Hematopoietic multipotent progenitor cell treated with erythropoietin and hydrocortisone succinate and interleukin-3 and kit ligand, for 8 days (in vitro differentiated cells): Measurements from ENCODE around the gene VWA8.

Source experiments
- DNase-seq: peaks from one replicate; pipeline ENCODE4 v3.0.0-alpha.2; 2015

Gene VWA8

DNA sequence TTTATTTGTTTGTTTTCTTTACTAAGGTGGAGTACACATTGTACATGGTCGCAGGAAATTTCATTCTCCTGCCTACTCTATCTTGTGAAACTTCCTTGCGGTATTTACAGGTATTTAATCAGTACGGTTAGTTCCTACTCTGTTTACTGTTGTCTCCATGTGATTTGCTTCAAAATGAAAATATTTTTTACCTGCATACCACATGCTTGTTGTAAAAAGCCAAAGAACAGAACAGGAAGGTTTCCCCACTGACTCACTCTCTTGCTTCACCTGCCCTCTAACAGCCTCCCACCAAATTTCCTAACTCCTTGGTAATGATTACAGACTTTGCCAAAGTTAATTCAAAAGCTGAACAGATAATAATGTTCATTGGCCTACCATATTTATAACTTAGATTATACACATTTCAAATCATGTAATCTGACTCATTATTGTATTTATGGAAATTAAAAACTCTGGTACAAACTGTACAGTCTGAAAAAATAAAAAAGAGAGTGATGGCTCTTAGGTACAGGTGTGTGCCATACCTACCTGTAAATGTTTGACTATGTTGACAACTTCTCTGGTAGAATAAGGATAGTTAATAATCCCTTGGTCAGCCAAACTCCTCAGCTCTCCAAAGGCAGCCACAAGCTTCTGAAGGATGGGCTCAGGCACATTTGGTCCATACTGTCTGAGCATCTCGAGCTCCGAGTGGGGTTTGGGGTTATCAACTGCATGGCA lies 239.9 kb downstream of the VWA8 start:
- DNase-seq = no peak

- no peak for DNase-seq
Observed at GRCh38 chr13:41716236-41716635, 244.7 kb downstream of the VWA8 start.

DNA sequence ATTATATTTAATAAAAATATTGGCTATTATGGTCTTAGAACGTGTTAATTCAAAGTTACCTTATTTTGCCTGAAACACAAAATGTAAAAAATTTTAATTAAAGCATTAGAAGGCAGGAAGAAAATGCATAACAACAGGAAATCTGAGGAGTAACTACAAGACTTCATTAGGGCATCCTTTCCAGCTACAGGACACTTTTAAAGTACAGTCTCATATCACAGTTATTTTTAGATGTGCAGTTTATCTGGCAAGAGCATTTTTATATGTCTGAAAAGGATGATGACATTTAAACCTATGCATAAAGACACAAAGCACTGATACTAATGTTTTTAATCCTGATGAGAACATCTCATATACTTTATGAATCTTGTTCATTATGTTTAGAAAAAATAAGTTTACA lies 247.5 kb downstream of the VWA8 start:
- no peak for DNase-seq

DNA sequence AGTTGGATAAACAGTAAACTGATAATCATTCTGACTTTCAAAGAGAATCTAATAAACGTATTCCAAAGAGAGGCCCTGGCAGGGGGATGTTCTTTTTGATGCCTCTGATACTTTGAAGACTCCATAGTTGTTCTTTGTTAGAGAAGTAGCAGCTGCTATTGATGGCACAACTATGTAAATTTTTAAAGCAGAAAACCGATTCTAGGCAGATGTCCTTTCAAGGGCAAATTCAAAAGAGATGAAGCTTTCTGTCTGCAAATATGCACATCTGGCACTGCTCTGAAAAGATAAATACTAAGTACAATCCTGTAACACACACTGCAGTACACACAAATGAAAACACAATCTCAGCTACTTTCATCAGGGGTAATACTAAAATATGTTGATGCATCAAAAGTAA lies 250.1 kb downstream of the VWA8 start:
- no peak for DNase-seq

DNA sequence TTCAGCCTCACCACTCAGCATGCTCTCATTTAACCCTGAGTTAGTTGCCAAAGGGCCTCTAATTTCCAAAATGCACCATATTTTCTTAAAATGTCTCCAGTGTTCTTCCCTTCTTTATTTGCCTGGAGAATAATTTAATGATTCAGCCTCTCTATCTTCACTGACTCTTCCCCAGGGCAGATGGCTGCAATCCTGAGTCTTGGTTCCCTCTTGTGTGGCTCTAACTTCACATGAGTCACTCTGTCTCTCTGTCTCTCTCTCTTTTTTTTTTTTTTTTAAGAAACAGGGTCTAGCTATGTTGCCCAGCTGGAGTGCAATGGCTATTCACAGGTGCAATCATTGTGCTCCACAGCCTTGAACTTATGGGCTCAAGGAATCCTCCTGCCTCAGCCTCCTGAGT lies 251.4 kb downstream of the VWA8 start:
- DNase-seq = no peak

GRCh38 chr13:41708713-41709112 lies 252.2 kb downstream of the VWA8 start:
- DNase-seq = no peak

- no peak for DNase-seq
Observed at GRCh38 chr13:41707194-41707821, 253.6 kb downstream of the VWA8 start.

DNA sequence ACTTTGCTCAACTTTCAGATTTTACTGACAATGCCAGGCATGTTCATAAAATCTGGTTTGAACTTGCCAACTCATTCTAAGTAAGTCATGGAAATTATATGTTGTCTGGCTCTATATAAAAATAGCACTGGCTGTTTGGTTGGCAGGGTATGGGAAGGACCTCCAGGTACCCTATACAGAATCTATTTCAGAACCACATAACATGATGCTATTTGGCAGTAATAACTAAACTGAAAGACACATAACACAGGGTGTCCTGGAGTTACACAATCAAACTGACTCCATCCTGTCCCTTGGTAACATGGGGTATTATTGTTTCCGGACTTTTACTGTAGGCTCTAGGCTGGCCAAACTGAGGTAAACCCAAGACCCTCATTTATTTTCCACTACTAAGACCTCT lies 254.8 kb downstream of the VWA8 start:
- DNase-seq = no peak

- DNase-seq = no peak
Observed at GRCh38 chr13:41702540-41702939, 258.4 kb downstream of the VWA8 start.

- DNase-seq = no peak
Observed at GRCh38 chr13:41701676-41702075, 259.2 kb downstream of the VWA8 start.

DNA sequence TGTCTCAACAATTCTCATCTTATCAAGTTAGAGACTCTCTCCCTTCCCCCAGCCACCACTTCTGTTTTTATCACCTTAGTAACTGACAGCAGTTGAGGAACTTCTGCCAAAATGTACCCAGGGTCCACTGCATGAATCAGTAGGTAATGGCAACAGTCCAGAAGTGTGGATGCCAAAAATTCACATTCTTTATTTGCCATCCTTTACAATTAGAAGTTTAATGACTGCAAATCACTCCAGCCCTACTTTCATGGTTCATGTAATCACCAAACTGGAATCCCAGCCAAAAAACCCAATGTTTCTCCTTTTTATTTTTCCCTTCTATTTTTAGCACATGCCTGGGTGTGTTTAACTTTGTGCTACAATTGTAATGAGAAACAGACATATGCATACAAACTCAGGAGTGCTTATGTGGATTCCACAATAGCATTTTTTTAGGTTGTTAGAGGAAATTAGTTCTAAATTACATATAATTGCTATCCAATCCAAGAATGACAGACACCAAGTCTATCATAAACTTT lies 260.1 kb downstream of the VWA8 start:
- DNase-seq = peak; percentile 74

- no peak for DNase-seq
Observed at GRCh38 chr13:41699759-41700158, 261.1 kb downstream of the VWA8 start.

GRCh38 chr13:41697578-41697977 lies 263.3 kb downstream of the VWA8 start:
- DNase-seq = no peak

DNA sequence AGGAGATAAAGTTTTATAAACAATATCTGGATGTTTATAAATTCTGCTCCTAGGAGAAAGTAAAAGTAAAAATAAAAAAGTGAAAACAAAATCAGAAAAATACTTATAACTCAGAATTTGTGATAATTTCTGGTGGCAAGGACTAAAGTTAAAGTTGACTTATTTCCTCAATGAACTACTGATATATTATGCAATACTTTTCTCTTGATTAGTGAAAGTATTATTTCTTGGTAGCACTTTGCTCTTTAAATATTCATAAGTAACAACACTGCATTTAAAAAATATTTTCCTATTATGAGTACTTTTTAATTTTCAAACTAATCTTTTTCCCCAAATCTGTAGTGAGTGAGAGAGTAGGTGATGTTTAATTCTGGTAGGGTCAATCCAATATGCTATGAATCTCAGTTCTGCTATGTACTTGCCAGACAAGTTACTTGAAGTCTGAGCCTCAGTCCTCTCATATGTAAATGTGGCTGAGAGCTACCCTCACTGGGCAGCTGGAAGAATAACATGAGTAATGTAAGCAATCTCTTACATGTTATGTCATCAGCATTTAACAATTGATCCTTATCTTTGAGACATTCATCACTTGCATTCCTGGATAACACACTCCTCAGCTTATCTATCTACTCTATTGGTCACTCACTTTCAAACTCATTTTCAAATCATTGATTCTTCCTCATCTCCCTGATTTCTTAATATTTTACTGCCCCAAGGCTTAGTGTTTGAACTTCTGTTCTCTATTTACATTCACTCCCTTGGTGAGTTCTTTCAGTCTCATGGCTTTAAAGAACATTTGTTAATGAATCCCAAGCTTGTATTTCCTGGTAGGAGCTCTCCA lies 264.5 kb downstream of the VWA8 start:
- DNase-seq = no peak

DNA sequence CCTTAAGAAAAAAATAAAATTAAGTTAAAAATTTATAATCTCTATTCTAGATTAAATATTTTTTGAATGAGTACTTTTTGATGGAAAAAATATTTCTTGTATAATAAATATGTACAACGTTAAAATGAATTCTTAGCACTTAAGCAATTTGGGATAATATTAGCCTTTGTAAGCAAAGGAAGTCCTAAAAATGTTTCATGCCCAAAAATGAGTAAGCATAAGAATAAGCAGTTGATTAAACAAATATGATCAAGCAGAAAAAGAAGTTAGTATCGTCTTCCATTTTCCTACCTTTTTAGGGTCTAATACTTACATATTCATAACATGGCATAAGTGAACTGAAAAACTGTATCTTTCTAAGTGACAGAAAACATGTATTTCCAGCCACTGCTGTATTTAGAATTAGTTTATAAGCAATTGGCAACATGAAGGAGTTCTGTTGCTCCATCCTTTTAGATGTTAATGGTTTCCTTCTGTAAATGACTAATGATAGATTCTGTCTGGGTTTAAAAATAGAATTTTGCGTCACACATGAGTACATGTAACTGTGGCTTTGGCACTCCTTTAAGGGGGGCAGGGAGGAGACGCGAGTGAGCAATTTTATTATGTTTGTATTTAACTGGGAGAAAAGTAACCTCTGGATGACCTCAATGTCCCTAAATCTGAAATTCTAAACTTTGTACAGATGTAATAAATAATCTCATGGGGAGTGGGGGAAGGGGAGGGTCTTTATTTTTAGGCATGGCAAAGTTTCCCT lies 266.2 kb downstream of the VWA8 start:
- DNase-seq = no peak

GRCh38 chr13:41693434-41693833 lies 267.5 kb downstream of the VWA8 start:
- DNase-seq = no peak

DNA sequence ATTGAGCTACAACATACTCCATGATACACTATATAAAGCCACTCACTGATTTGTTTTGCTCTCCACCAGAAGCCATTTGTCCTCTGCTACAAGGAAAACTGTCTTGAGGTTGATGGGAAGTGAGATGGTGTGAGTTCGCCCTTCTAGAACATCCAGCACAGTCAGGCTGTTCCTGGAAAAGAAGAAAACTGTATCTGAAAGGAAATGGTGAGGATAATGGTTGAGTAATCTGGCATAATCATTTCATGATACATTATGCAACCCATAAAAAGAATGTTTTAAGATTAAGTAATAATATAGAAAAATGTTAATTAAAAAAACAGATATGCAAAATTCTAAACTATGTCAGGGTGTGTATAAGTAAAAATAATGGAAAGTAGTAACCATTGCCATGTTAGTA lies 269.6 kb downstream of the VWA8 start:
- no peak for DNase-seq

GRCh38 chr13:41682766-41683165 lies 278.1 kb downstream of the VWA8 start:
- no peak for DNase-seq

GRCh38 chr13:41682001-41682400 lies 278.9 kb downstream of the VWA8 start:
- no peak for DNase-seq

DNA sequence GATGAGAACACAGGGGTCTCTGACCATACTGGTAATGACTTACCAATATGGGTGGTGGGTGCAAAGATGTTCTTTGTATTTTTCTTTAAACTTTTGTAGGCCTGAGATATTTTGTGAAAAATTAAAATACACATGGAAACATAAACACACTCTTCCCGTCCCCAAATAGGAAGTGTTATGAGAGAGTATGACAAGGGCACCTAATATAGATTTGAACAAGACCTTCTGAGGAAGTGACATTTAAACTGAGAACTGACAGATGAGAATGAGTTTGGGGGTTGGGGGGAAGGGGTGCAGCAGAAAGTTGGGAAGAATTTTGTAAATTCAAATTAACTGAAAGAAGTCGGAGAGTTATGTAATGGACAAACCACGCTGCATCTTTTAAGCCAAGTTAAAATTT lies 279.3 kb downstream of the VWA8 start:
- DNase-seq = no peak

GRCh38 chr13:41680900-41681299 lies 280.0 kb downstream of the VWA8 start:
- no peak for DNase-seq

GRCh38 chr13:41678848-41679247 lies 282.1 kb downstream of the VWA8 start:
- no peak for DNase-seq

DNA sequence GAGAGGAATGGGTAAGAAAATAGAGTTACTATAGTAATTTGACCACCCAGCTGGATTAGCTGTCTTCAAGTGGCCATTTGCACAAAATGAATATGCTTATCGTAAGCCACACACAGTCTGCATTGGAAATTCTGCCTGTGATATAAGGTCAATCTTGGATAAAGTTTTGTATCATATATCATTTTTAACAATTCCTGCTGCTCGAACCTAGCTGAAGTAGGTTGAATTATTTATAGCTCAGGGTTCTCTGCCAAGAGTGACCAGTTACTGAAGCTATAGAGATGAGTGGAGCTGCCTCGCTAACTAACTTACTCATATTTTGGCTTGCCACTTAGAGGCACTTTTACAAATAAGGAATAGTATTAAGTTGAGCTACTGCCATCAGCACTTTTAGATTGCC lies 282.7 kb downstream of the VWA8 start:
- no peak for DNase-seq
